CD4-positive, alpha-beta T cell (primary cell): ENCODE data around the gene FIGLA. TPM values are rescaled to one million over a fixed set of nuclear protein-coding genes. Genes with fewer than 3 reads are reported as not detected.

ENCODE experiments used
- ATAC-seq: fragments of 200-7000 bp; cut with Tn5 transposase; one replicate; pipeline ENCODE4 v1.10.0; 2022; ENCODE audit warnings: mild to moderate bottlenecking; ENCODE audit not compliant: poor library complexity
- CTCF ChIA-PET: fragments of 350-600 bp; sonication (Branson Sonifier 250); formaldehyde crosslinking; loops from one replicate; lab custom pipeline; 2021; ENCODE audit warnings: antibody characterized with exemption, inconsistent platforms; lab: Charles Lee
- POLR2A ChIA-PET: fragments of 350-600 bp; sonication (Branson Sonifier 250); formaldehyde crosslinking; loops from one replicate; lab custom pipeline; 2021; ENCODE audit warnings: antibody characterized with exemption, inconsistent platforms; lab: Charles Lee
- DNase-seq, 14 experiments: peaks; one replicate each; pipeline ENCODE4 v3.0.0-alpha.2; 2013 to 2020; ENCODE audit warnings: mixed read lengths in 2 of 14
- H3K27ac ChIP-seq, 2 donors: one replicate each; pipeline versions ENCODE4 v1.5.1 to v1.7.0; 2013; ENCODE audit warnings: low read length in 2 of 2, low read depth in 1 of 2, mild to moderate bottlenecking in 1 of 2
- H3K27me3 ChIP-seq, 2 experiments: 1 replicate in 1 of 2; 2 replicates in 1 of 2; pipeline versions ENCODE4 v1.6.1 to v1.7.0; 2013; ENCODE audit warnings: low read length in 2 of 2, control low read depth in 1 of 2, mild to moderate bottlenecking in 1 of 2, moderate library complexity in 1 of 2; ENCODE audit not compliant: insufficient read depth in 2 of 2, control insufficient read depth in 1 of 2
- H3K36me3 ChIP-seq: one replicate; pipeline ENCODE4 v1.6.1; 2013; ENCODE audit warnings: low read length, control low read depth; ENCODE audit not compliant: insufficient read depth
- H3K4me1 ChIP-seq: one replicate; pipeline ENCODE4 v1.6.1; 2013; ENCODE audit warnings: low read length, control low read depth; ENCODE audit not compliant: insufficient read depth
- H3K4me3 ChIP-seq: one replicate; pipeline ENCODE4 v1.5.1; 2013; ENCODE audit warnings: mild to moderate bottlenecking, low read length, moderate library complexity
- H3K9me3 ChIP-seq, 2 experiments: 1 replicate in 1 of 2; 2 replicates in 1 of 2; pipeline versions ENCODE4 v1.6.1 to v1.7.0; 2013; ENCODE audit warnings: low read length in 2 of 2, mild to moderate bottlenecking in 2 of 2, control low read depth in 1 of 2, moderate library complexity in 1 of 2; ENCODE audit not compliant: control insufficient read depth in 1 of 2, insufficient read depth in 1 of 2
- H3K27ac Mint-ChIP-seq: one replicate; pipeline ENCODE4 v1.8.0; 2020; ENCODE audit warnings: mixed read lengths
- H3K27me3 Mint-ChIP-seq: one replicate; pipeline ENCODE4 v1.8.0; 2021; ENCODE audit warnings: mixed read lengths
- H3K36me3 Mint-ChIP-seq: one replicate; pipeline ENCODE4 v1.8.0; 2021; ENCODE audit warnings: low read depth, mixed read lengths
- H3K4me1 Mint-ChIP-seq: one replicate; pipeline ENCODE4 v1.8.0; 2021; ENCODE audit warnings: low read depth, mixed read lengths
- H3K4me3 Mint-ChIP-seq: one replicate; pipeline ENCODE4 v1.8.0; 2020; ENCODE audit warnings: mild to moderate bottlenecking, mixed read lengths
- H3K9me3 Mint-ChIP-seq: one replicate; pipeline ENCODE4 v1.8.0; 2020; ENCODE audit warnings: mixed read lengths
- CTCF ChIP-seq: fragments of 200-600 bp; IDR thresholded peaks from one replicate; pipeline ENCODE4 v1.8.0; 2022; ENCODE audit warnings: antibody characterized with exemption, mild to moderate bottlenecking
- intact Hi-C, 2 experiments: fragments of 100-400 bp; cut with DNase I in 1 of 2; cut with micrococcal nuclease in 1 of 2; formaldehyde crosslinking; loops; one replicate each; pipeline versions ENCODE4 v1.15.1 to v1.9.0; 2023 to 2025; cut with DNase I, micrococcal nuclease
- total RNA-seq, 174 experiments: library from RNA in 2 of 174; stranded (reverse) in 2 of 174; gene quantifications; one replicate each; pipeline ENCODE4 v1.2.3 and lab custom pipeline; 2021 to 2026

The FIGLA gene
- total RNA-seq, 2 experiments from 2014 or later, result not detected

GRCh38 chr2:70779911-70780545 lies 10.4 kb downstream of the FIGLA start:
- Mint-ChIP-seq H3K27ac (no peak overlapping the region), H3K36me3 (no peaks in the 10 kb centered on the region), H3K9me3 (no peaks in the 10 kb centered on the region), H3K4me3 (no peak overlapping the region), H3K4me1 (peaks cover under 1% of the 10 kb centered on the region), H3K27me3 (peaks cover 14% of the 10 kb centered on the region)
- Histone ChIP-seq H3K36me3 (no peaks in the 10 kb centered on the region), H3K4me3 (no peak overlapping the region), H3K4me1 (no peaks in the 10 kb centered on the region), H3K9me3 (no peaks in the 10 kb centered on the region), H3K27me3 (peaks cover 0 to 3% of the 10 kb centered on the region in 2 experiments), H3K27ac (no peak overlapping the region)
- CTCF ChIA-PET, result no interaction called here
- DNase-seq (no peak), ATAC-seq (no peak)
- POLR2A ChIA-PET, result no interaction called here
- no peak for TF ChIP-seq CTCF
- intact Hi-C loops, result no loop called here

DNA sequence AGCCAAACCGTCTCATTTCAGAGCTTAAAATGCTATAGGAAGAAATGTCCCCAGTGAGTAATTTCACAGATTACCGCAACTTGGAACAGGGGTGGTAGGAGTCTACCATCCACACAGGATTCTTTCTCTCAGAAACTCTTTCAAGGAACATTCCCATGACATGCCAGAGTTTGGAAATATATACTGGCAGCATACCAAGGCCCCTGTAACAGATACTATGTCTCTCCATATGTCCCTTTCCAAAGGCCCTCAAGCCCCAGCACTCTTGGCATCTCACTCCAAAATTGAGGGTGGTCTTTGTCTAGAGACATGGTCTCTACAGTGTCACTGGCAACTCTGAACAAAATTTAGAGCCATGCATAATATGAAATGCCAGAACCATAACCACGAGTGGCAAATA lies 11.0 kb downstream of the FIGLA start:
- intact Hi-C loops, result no loop called here
- Mint-ChIP-seq H3K4me1 (no peaks in the 10 kb centered on the region), H3K4me3 (no peak overlapping the region), H3K36me3 (no peaks in the 10 kb centered on the region), H3K9me3 (no peaks in the 10 kb centered on the region), H3K27me3 (peaks cover 20% of the 10 kb centered on the region), H3K27ac (no peak overlapping the region)
- no peak for TF ChIP-seq CTCF
- ATAC-seq (no peak), DNase-seq (no peak)
- ChIA-PET CTCF (no interaction called here), POLR2A (no interaction called here)
- H3K4me3 ChIP-seq, result no peak overlapping the region
- no peak overlapping the region for H3K27ac ChIP-seq
- H3K4me1 ChIP-seq, result no peaks in the 10 kb centered on the region
- no peaks in the 10 kb centered on the region for H3K36me3 ChIP-seq
- peaks cover 0 to 6% of the 10 kb centered on the region in 2 experiments for H3K27me3 ChIP-seq
- H3K9me3 ChIP-seq, result no peaks in the 10 kb centered on the region

- ChIA-PET POLR2A (no interaction called here), CTCF (no interaction called here)
- peaks cover 7 to 10% of the 10 kb centered on the region in 2 experiments for H3K27me3 ChIP-seq
- Mint-ChIP-seq H3K4me1 (no peaks in the 10 kb centered on the region), H3K36me3 (no peaks in the 10 kb centered on the region), H3K4me3 (no peak overlapping the region), H3K27me3 (peaks cover 28% of the 10 kb centered on the region), H3K9me3 (no peaks in the 10 kb centered on the region), H3K27ac (no peak overlapping the region)
- no peak overlapping the region for H3K4me3 ChIP-seq
- H3K9me3 ChIP-seq, result no peaks in the 10 kb centered on the region
- no peak overlapping the region for H3K27ac ChIP-seq
- H3K36me3 ChIP-seq, result no peaks in the 10 kb centered on the region
- ATAC-seq (no peak), DNase-seq (no peak)
- intact Hi-C loops, result no loop called here
- no peaks in the 10 kb centered on the region for H3K4me1 ChIP-seq
- TF ChIP-seq CTCF, result no peak
Observed at GRCh38 chr2:70778676-70779075, 11.8 kb downstream of the FIGLA start.
